BE2C (cell line): ENCODE measurements around the gene TMEM38B.
"Not testable (repeated sequence)": the region's sequence is repeated elsewhere in the genome, so short reads cannot be mapped to it uniquely, and the experiment has no call there.

ENCODE experiments used
- DNase-seq: peaks from one replicate; pipeline ENCODE4 v3.0.0-alpha.2; 2020
- H3K27me3 ChIP-seq: fragments of 250-450 bp; sonication (Bioruptor Pico); 2 replicates; pipeline ENCODE4 v1.5.1; 2020; ENCODE audit warnings: mild to moderate bottlenecking
- H3K36me3 ChIP-seq: fragments of 250-450 bp; sonication (Bioruptor Pico); 2 replicates; pipeline ENCODE4 v1.5.1; 2020; ENCODE audit warnings: mild to moderate bottlenecking
- H3K4me1 ChIP-seq: fragments of 250-450 bp; sonication (Bioruptor Pico); 2 replicates; pipeline ENCODE4 v1.5.1; 2020
- H3K4me3 ChIP-seq: 2 replicates; pipeline ENCODE4 v1.5.1; 2011; ENCODE audit warnings: low read depth, low read length
- H3K9me3 ChIP-seq: fragments of 250-450 bp; sonication (Bioruptor Pico); 2 replicates; pipeline ENCODE4 v1.5.1; 2020
- CTCF ChIP-seq: IDR thresholded peaks from 2 replicates; pipeline ENCODE4 v1.5.1; 2012; ENCODE audit warnings: mild to moderate bottlenecking, low read depth, low read length

TMEM38B gene

DNA sequence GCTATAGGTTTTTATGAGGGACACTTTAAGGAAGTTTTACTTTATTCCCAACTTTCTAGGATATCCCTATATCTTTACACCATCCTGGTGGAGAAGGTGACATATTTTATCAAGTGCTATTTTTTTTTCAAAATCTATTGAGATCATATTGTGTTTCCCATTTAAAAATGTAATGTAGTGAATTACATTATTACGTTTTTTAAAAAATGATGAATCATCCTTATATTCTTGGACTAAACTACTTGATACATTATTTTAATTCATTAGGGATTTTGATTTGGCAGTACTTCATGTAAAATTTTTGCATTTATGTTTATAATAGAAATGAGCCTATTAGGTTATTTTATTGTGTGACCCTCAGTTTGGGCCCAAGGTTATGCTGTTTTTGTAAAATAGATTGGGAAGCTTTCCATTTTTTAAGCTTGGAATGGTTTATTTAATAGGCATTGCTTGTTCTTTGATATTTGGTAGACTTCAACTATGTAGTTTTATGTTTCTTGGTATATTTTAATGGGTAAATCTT, 4.1 kb downstream of the TMEM38B start:
- Histone ChIP-seq H3K9me3 (no peaks in the 10 kb centered on the region), H3K4me3 (no peak overlapping the region), H3K36me3 (no peaks in the 10 kb centered on the region), H3K4me1 (peaks cover 5% of the 10 kb centered on the region), H3K27me3 (peaks cover 8% of the 10 kb centered on the region)
- no peak for TF ChIP-seq CTCF
- DNase-seq = no peak

DNA sequence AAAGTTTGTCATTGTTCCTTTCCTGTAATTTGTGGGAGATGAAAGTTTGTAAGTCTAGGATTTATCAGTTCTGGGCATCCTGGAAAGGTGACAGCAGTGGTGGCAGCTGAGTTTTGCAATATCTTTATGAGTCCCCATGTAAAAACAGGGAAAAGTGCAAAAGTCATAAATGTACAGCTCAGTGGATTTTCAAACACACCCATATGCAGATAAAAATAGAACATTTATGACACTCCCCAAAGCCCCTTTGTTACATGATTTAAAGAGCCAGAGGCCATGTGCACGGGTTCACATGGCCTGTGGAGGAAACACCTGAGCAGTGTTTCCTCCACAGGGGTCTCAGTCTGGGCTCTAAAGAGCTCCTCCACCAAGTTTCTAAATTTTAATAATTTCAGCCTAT, 6.3 kb downstream of the TMEM38B start:
- H3K27me3 ChIP-seq = no peaks in the 10 kb centered on the region
- DNase-seq = no peak
- no peaks in the 10 kb centered on the region for H3K9me3 ChIP-seq
- no peaks in the 10 kb centered on the region for H3K36me3 ChIP-seq
- no peak for TF ChIP-seq CTCF
- H3K4me3 ChIP-seq = no peak overlapping the region
- no peaks in the 10 kb centered on the region; the same call in 1 of the 2 replicates for H3K4me1 ChIP-seq

GRCh38 chr9:105701145-105701544, 6.8 kb downstream of the TMEM38B start:
- DNase-seq = no peak
- no peak overlapping the region for H3K4me3 ChIP-seq
- H3K4me1 ChIP-seq = no peaks in the 10 kb centered on the region; the same call in 1 of the 2 replicates
- TF ChIP-seq CTCF = no peak
- H3K9me3 ChIP-seq = no peaks in the 10 kb centered on the region
- H3K27me3 ChIP-seq = no peaks in the 10 kb centered on the region
- no peaks in the 10 kb centered on the region for H3K36me3 ChIP-seq

DNA sequence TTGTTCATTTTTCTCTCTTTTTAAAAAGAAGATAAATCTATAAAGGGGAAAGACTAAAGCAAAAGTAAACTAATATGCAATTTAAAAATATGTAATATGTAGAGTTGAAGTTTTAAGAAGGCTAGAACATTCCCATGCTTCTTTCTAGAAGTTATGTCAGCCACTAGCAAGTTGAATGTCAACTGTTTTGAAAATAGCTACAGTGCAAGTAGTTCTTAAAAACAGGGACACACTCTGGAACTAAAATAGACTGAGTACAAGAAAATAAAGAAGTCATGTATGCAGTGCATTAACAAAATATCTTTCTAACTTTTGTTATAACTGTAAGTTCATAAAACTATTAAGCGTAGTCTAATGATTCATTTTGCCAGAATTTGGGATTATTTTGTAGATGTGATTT, 7.9 kb downstream of the TMEM38B start:
- Histone ChIP-seq H3K27me3 (no peaks in the 10 kb centered on the region), H3K36me3 (no peaks in the 10 kb centered on the region), H3K4me3 (no peak overlapping the region), H3K4me1 (no peaks in the 10 kb centered on the region; the same call in 1 of the 2 replicates), H3K9me3 (no peaks in the 10 kb centered on the region)
- no peak for DNase-seq
- no peak for TF ChIP-seq CTCF

- not testable (repeated sequence) for H3K36me3 ChIP-seq, H3K27me3 ChIP-seq, H3K4me1 ChIP-seq, H3K4me3 ChIP-seq, H3K9me3 ChIP-seq, DNase-seq
These were observed 9.3 kb downstream of the TMEM38B start for GRCh38 chr9:105703638-105704037.

- no peak for DNase-seq
- Histone ChIP-seq H3K4me1 (no peaks in the 10 kb centered on the region), H3K36me3 (no peaks in the 10 kb centered on the region), H3K9me3 (no peaks in the 10 kb centered on the region), H3K27me3 (no peaks in the 10 kb centered on the region), H3K4me3 (no peak overlapping the region)
- no peak for TF ChIP-seq CTCF
These were observed 11.8 kb downstream of the TMEM38B start for GRCh38 chr9:105706156-105706555.

DNA sequence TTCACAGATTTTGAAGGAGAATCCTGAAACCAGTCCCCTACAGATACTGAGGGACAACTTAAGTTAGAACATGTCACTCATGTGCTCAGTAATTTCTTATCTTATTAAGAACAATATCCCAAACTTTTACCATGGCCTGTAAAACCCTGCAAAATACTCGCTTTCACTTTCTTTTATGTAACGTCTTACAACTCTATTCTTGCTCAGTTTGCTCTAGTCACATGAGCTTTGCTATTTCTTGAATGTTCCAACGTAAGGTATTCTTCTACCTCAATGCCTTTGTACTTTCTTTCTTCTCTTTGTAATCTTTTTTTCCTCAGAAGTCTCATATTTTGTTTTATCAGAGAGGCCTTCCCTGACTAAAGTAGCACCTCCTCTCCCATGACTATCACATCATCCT, 14.1 kb downstream of the TMEM38B start:
- Histone ChIP-seq H3K36me3 (no peaks in the 10 kb centered on the region), H3K4me1 (no peaks in the 10 kb centered on the region), H3K9me3 (no peaks in the 10 kb centered on the region), H3K27me3 (no peaks in the 10 kb centered on the region), H3K4me3 (no peak overlapping the region)
- no peak for DNase-seq
- TF ChIP-seq CTCF = no peak
